Measurements from ENCODE around the gene RNF144B. TPM values are rescaled to one million over a fixed set of nuclear protein-coding genes. Genes with fewer than 3 reads are reported as not detected.

The RNF144B gene
- total and polyA plus RNA-seq, 2 of the 8 experiments (the other 6 are each of a cell fraction or from before 2014, with no cell fraction given), result 1.8 to 11.2 TPM

DNA sequence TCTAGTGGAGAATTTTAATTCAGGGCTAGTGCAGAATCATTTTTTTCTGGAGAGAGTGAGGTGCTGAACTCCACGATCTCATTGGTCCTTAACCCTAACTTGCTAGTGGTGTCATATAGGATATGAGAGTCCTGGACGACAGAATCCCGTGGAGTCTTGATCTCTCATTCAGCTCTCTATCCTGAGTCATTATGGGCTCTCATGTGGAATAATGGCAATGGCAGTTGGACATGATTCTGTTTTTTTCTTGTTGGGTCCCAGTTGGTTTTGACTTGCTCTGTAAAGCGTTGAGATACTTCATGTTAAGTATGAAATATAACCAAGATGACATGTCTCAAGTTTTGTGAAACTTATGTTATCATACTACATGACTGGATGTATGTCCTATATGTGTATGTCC, 6.3 kb upstream of the RNF144B start (continued):
- TF ChIP-seq, protein P1, sequence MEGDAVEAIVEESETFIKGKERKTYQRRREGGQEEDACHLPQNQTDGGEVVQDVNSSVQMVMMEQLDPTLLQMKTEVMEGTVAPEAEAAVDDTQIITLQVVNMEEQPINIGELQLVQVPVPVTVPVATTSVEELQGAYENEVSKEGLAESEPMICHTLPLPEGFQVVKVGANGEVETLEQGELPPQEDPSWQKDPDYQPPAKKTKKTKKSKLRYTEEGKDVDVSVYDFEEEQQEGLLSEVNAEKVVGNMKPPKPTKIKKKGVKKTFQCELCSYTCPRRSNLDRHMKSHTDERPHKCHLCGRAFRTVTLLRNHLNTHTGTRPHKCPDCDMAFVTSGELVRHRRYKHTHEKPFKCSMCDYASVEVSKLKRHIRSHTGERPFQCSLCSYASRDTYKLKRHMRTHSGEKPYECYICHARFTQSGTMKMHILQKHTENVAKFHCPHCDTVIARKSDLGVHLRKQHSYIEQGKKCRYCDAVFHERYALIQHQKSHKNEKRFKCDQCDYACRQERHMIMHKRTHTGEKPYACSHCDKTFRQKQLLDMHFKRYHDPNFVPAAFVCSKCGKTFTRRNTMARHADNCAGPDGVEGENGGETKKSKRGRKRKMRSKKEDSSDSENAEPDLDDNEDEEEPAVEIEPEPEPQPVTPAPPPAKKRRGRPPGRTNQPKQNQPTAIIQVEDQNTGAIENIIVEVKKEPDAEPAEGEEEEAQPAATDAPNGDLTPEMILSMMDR (IDR thresholded peaks at IDR 0.05; ENCODE audit: control extremely low read depth in 1 of 3, insufficient read depth in 1 of 3, low read depth in 1 of 3, low read length in 3 of 3), result no peak
- no peak for TF ChIP-seq KDM5A (IDR thresholded peaks at IDR 0.05; ENCODE audit: low read length)

All from H1 (cell line).